ENCODE data around the gene COL16A1.

GRCh38 chr1:31694964-31695313 is 8.9 kb downstream of the COL16A1 start:
- TF ChIP-seq CTCF (conservative IDR thresholded peaks at IDR 0.05) (no peak), ZFX (IDR thresholded peaks at IDR 0.05) (no peak)
